Urothelium cell line (cell line): ENCODE measurements around the gene ARF6.
"Not testable (repeated sequence)": the region's sequence is repeated elsewhere in the genome, so short reads cannot be mapped to it uniquely, and the experiment has no call there.

Source experiments
- DNase-seq: peaks from one replicate; pipeline ENCODE4 v3.0.0; 2011; ENCODE audit warnings: low spot score, mixed read lengths
- FAIRE-seq: peaks from 2 replicates; lab custom pipeline; 2011; peaks lifted over from hg19 to GRCh38; lab: Jason Lieb, UNC

The ARF6 gene

GRCh38 chr14:49892636-49893308, at the start of gene ARF6:
Gene ARF6, plus strand, starts transcription at chr14:49893082. Its CDS starts 655 bp downstream, at chr14:49893737.
- peak; percentile 100 for DNase-seq
- FAIRE-seq: peak; percentile 52

- DNase-seq (no peak), FAIRE-seq (no peak)
Measured at GRCh38 chr14:49849213-49849847, 43.6 kb upstream of the ARF6 start.

- DNase-seq (no peak), FAIRE-seq (no peak)
Measured at GRCh38 chr14:49851813-49852212, 41.1 kb upstream of the ARF6 start.

GRCh38 chr14:49852301-49853157, 40.4 kb upstream of the ARF6 start, which contains the start of gene NEMF:
Gene NEMF, minus strand, starts transcription at chr14:49852788. Its CDS starts 35 bp downstream, at chr14:49852753.
- peak; percentile 65 for FAIRE-seq
- peak; percentile 92 for DNase-seq

- DNase-seq: no peak
Measured at GRCh38 chr14:49853158-49853477, 39.8 kb upstream of the ARF6 start.

GRCh38 chr14:49853572-49854375, 39.1 kb upstream of the ARF6 start:
- FAIRE-seq (peak; percentile 23), DNase-seq (peak; percentile 92)

More at GRCh38 chr14:49853158-49853477, 39.8 kb upstream of the ARF6 start:
- FAIRE-seq: no peak

GRCh38 chr14:49857427-49858003, 35.4 kb upstream of the ARF6 start:
- no peak for DNase-seq
- no peak for FAIRE-seq

- FAIRE-seq (no peak), DNase-seq (no peak)
Measured at GRCh38 chr14:49858383-49858782, 34.5 kb upstream of the ARF6 start.

- DNase-seq (no peak), FAIRE-seq (no peak)
Measured at GRCh38 chr14:49860988-49861698, 31.7 kb upstream of the ARF6 start.

GRCh38 chr14:49861699-49862088, 31.2 kb upstream of the ARF6 start:
- peak; percentile 66 for DNase-seq
- FAIRE-seq: peak; percentile 13

- peak; percentile 79 for FAIRE-seq
- DNase-seq: peak; percentile 78
Measured at GRCh38 chr14:49862089-49862673, 30.7 kb upstream of the ARF6 start.

- DNase-seq (no peak), FAIRE-seq (no peak)
Measured at GRCh38 chr14:49863487-49864281, 29.2 kb upstream of the ARF6 start.

GRCh38 chr14:49865431-49865859, 27.4 kb upstream of the ARF6 start:
- FAIRE-seq (peak; percentile 74), DNase-seq (peak; percentile 60)

GRCh38 chr14:49867831-49868719, 24.8 kb upstream of the ARF6 start:
- DNase-seq (peak; percentile 99), FAIRE-seq (peak; percentile 99)

GRCh38 chr14:49868720-49869114, 24.2 kb upstream of the ARF6 start:
- FAIRE-seq (no peak), DNase-seq (no peak)

GRCh38 chr14:49870908-49871307, 22.0 kb upstream of the ARF6 start:
- FAIRE-seq: no peak

GRCh38 chr14:49873548-49873947, 19.3 kb upstream of the ARF6 start:
- not testable (repeated sequence) for DNase-seq, FAIRE-seq

More at GRCh38 chr14:49870908-49871307, 22.0 kb upstream of the ARF6 start:
- DNase-seq: no peak
